Hematopoietic multipotent progenitor cell treated with erythropoietin and hydrocortisone succinate and interleukin-3 and kit ligand, for 15 days (in vitro differentiated cells): ENCODE data around the gene ZSCAN2.
"Not testable (repeated sequence)": the region's sequence is repeated elsewhere in the genome, so short reads cannot be mapped to it uniquely, and the experiment has no call there.

Source experiments
- DNase-seq: peaks from one replicate; pipeline ENCODE4 v3.0.0-alpha.2; 2015; ENCODE audit warnings: low spot score

Gene ZSCAN2

GRCh38 chr15:84600687-84601554, at the start of gene ZSCAN2:
TSS of gene ZSCAN2 (plus strand) at chr15:84601009. CDS start at chr15:84603928, 2,919 bp downstream.
- DNase-seq: peak; percentile 92

- DNase-seq: not testable (repeated sequence)
Observed at GRCh38 chr15:84551624-84552023, 49.2 kb upstream of the ZSCAN2 start.

- DNase-seq: no peak
Observed at GRCh38 chr15:84552896-84553295, 47.9 kb upstream of the ZSCAN2 start.

- DNase-seq: not testable (repeated sequence)
Observed at GRCh38 chr15:84556690-84557089, 44.1 kb upstream of the ZSCAN2 start.

- not testable (repeated sequence) for DNase-seq
Observed at GRCh38 chr15:84568021-84568420, 32.8 kb upstream of the ZSCAN2 start.

GRCh38 chr15:84570164-84570735, 30.6 kb upstream of the ZSCAN2 start:
- peak; percentile 42 for DNase-seq

GRCh38 chr15:84572231-84572630, 28.6 kb upstream of the ZSCAN2 start:
- DNase-seq: no peak

GRCh38 chr15:84575493-84575892, 25.3 kb upstream of the ZSCAN2 start:
- DNase-seq: no peak

GRCh38 chr15:84577891-84578290, 22.9 kb upstream of the ZSCAN2 start:
- not testable (repeated sequence) for DNase-seq

GRCh38 chr15:84579261-84579721, 21.5 kb upstream of the ZSCAN2 start:
- DNase-seq: not testable (repeated sequence)

- not testable (repeated sequence) for DNase-seq
Observed at GRCh38 chr15:84581676-84582428, 19.0 kb upstream of the ZSCAN2 start.

GRCh38 chr15:84582583-84583157, 18.1 kb upstream of the ZSCAN2 start:
- no peak for DNase-seq

- DNase-seq: not testable (repeated sequence)
Observed at GRCh38 chr15:84583921-84584320, 16.9 kb upstream of the ZSCAN2 start.

- DNase-seq: no peak
Observed at GRCh38 chr15:84586696-84587095, 14.1 kb upstream of the ZSCAN2 start.

- peak; percentile 87 for DNase-seq
Observed at GRCh38 chr15:84588053-84588874, 12.5 kb upstream of the ZSCAN2 start.

GRCh38 chr15:84590406-84590805, 10.4 kb upstream of the ZSCAN2 start:
- DNase-seq: no peak

- no peak for DNase-seq
Observed at GRCh38 chr15:84591815-84592214, 9.0 kb upstream of the ZSCAN2 start.

- no peak for DNase-seq
Observed at GRCh38 chr15:84594617-84595290, 6.1 kb upstream of the ZSCAN2 start.

GRCh38 chr15:84595660-84596059, 5.1 kb upstream of the ZSCAN2 start:
- no peak for DNase-seq

GRCh38 chr15:84597296-84597695, 3.5 kb upstream of the ZSCAN2 start:
- DNase-seq: no peak

- no peak for DNase-seq
Observed at GRCh38 chr15:84598250-84598649, 2.6 kb upstream of the ZSCAN2 start.
